Choroid plexus epithelial cell (primary cell): ENCODE measurements around the gene CTIF.

Source experiments
- DNase-seq: peaks from one replicate; pipeline ENCODE4 v3.0.0-alpha.2; 2010; ENCODE audit warnings: low read depth
- H3K4me3 ChIP-seq: 2 replicates; pipeline ENCODE4 v1.5.1; 2011; ENCODE audit warnings: low read depth, mild to moderate bottlenecking, control low read depth, low read length, moderate library complexity
- CTCF ChIP-seq: conservative IDR thresholded peaks from 2 replicates; pipeline ENCODE4 v1.5.1; 2011; ENCODE audit warnings: low read depth, mild to moderate bottlenecking, control low read depth, inconsistent platforms, low read length, moderate library complexity

Gene CTIF

GRCh38 chr18:48750485-48751175, 211.8 kb downstream of the CTIF start:
- no peak for TF ChIP-seq CTCF
- DNase-seq: no peak

GRCh38 chr18:48751727-48752468, 213.1 kb downstream of the CTIF start:
- TF ChIP-seq CTCF: no peak
- DNase-seq: no peak
- H3K4me3 ChIP-seq: no peak overlapping the region

More at GRCh38 chr18:48750485-48751175, 211.8 kb downstream of the CTIF start:
- H3K4me3 ChIP-seq: no peak overlapping the region

GRCh38 chr18:48752478-48752877, 213.6 kb downstream of the CTIF start:
- no peak overlapping the region for H3K4me3 ChIP-seq
- no peak for TF ChIP-seq CTCF
- no peak for DNase-seq

GRCh38 chr18:48752928-48753327, 214.1 kb downstream of the CTIF start:
- TF ChIP-seq CTCF: no peak
- no peak overlapping the region for H3K4me3 ChIP-seq
- DNase-seq: no peak

GRCh38 chr18:48753691-48754090, 214.9 kb downstream of the CTIF start:
- TF ChIP-seq CTCF: no peak
- no peak overlapping the region for H3K4me3 ChIP-seq
- no peak for DNase-seq

- no peak overlapping the region for H3K4me3 ChIP-seq
- DNase-seq: no peak
- no peak for TF ChIP-seq CTCF
These were observed 215.7 kb downstream of the CTIF start for GRCh38 chr18:48754559-48754958.

GRCh38 chr18:48754993-48755473, 216.2 kb downstream of the CTIF start:
- H3K4me3 ChIP-seq: no peak overlapping the region
- TF ChIP-seq CTCF: no peak
- no peak for DNase-seq
